GM10266 (cell line): ENCODE results near the gene MKRN2OS.

Source experiments
- DNase-seq: peaks from one replicate; pipeline ENCODE4 v3.0.0; 2012; ENCODE audit errors: extremely low spot score
- TF ChIP-seq, protein P1 (sequence below): IDR thresholded peaks from 2 replicates; pipeline ENCODE4 v1.5.1; 2012; ENCODE audit warnings: mild to moderate bottlenecking, low read depth; ENCODE audit not compliant: control insufficient read depth, insufficient read depth; ENCODE audit errors: missing control alignments

The MKRN2OS gene

DNA sequence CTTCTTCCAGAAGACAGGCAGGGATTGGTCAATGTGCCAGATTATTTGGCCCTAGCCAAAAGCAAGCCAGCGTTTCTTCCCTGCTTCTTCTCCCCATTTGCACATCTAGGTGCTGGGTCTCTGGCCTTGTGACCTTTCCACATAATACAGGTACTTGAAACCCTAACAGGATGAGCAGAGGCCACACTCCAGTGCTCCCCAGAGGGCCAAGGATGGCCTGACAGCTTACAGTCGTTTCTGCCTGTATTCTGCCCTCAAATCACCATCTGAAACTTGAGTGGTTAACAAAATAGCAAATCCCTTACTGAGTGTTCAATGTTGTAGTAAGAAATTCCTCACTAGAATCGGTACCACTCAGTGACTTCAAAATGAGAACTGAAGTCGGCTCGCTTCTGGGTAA, 40.7 kb upstream of the MKRN2OS start:
- TF ChIP-seq, protein P1, sequence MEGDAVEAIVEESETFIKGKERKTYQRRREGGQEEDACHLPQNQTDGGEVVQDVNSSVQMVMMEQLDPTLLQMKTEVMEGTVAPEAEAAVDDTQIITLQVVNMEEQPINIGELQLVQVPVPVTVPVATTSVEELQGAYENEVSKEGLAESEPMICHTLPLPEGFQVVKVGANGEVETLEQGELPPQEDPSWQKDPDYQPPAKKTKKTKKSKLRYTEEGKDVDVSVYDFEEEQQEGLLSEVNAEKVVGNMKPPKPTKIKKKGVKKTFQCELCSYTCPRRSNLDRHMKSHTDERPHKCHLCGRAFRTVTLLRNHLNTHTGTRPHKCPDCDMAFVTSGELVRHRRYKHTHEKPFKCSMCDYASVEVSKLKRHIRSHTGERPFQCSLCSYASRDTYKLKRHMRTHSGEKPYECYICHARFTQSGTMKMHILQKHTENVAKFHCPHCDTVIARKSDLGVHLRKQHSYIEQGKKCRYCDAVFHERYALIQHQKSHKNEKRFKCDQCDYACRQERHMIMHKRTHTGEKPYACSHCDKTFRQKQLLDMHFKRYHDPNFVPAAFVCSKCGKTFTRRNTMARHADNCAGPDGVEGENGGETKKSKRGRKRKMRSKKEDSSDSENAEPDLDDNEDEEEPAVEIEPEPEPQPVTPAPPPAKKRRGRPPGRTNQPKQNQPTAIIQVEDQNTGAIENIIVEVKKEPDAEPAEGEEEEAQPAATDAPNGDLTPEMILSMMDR, result no peak
- DNase-seq, result no peak

DNA sequence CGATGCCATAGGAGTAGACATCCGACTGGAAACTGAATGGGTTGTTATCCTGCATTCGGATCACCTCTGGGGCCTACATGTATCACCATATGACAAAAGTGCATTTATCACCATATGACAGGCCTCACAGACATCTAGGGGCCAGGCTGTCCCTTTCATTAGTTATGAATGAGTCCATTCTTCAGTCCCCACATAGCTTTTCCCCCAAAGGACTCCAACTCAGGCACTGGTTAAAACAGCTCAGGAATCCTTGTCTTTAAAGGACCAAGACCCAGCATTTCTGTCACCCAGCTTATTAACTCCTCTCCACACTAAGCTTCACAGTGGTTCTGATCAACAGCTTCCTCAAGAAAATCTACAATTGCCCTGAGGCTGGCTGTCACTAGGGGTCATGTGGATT, 39.9 kb upstream of the MKRN2OS start:
- TF ChIP-seq, protein P1, result no peak
- DNase-seq, result no peak

DNA sequence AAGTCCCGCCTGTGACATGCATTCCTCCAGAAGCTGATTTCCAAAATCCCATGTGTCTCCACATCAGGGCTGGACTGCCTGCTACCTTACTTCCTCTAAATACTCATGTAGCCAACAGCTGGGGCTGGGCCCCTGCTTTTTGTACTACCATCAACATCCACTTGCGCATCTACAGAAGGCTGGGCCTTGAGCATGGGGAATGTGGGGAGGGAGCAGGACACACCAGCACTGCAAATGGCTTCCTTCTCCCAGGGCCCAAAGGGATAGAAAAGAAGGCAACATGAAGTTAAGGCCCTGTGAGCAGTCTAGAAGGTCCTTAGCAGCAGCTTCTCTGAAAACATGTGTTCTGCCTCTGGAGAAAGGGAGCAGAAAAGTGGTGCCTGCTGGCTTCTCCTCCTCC, 38.8 kb upstream of the MKRN2OS start:
- TF ChIP-seq, protein P1, result no peak
- DNase-seq, result no peak

DNA sequence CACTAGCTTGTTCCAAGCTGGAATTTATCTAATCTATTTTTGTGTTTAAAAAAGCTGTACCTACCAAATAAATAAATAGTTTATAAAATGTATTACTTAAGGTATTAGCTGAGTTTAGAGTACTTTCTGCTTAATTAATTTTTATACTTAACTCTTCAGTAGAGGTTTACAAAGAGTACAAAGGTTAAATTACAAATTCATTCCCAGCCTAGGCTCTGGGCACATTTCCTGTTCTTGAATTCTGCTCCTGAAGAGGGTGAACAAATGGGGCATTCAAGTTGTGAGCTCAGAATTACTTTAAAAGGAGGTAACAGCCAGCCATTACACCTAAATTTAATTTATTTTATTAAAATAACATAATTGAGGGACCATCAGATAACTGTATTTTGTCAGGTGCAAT, 38.0 kb upstream of the MKRN2OS start:
- no peak for DNase-seq
- TF ChIP-seq, protein P1, result no peak

DNA sequence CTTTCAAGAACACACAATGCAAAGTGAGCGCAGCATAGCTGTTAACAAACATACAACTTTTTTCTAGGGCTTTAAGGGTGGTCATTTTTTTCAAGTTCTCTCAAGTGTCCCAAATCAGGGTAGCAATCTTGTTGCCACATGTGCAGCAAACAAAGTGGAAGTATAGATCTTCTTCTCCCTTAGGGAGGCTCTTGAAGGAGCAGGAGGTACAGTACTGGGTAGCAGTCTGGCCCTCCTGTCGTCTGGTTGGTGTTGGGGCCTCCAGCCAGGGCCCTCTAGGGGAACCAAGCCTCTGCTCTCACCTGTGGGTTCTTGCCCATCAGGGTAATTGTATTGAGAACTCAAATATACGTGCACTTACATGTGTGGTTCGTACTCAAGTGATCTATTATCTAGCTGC, 37.4 kb upstream of the MKRN2OS start:
- no peak for DNase-seq
- TF ChIP-seq, protein P1, result no peak

DNA sequence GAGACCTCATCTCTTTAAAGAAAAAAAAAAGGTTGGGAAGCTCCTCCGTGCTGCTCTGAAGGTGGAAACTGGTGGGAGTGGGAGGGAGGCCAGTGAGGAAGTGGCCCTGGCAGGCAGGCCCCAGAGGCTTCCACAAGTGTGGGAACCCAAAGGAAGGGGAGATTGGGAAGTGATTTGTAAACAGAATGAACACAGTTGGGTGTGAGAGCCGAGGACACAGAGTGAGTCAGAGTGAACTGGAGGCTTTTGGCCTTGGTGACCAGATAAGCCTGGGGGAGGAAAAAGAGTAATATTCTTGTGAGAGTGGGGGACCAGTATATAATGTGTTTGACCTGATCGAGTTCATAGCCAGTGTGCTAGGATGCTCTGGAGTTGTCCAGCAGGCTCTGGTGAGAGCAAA, 34.6 kb upstream of the MKRN2OS start:
- TF ChIP-seq, protein P1, result no peak
- DNase-seq, result no peak

DNA sequence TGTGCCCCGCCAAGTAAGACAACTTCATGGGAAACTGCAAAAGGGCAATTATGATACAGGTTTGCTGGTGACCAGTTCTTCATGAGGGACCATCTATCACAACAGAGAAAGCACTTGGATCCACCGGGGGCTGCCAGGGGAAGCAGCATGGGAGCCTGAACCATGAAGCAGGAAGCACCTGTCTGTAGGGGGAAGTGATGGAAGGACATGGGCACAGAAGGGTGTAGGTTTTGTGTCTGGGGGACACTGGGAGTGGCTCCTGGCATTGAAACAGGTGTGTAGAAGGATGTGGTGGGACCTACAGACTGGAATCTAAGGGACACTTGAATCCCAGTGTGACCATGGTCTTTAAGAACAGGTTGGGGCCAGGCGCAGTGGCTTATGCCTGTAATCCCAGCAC, 34.2 kb upstream of the MKRN2OS start:
- TF ChIP-seq, protein P1, result no peak
- DNase-seq, result no peak
